Measurements from ENCODE around the gene ERCC6L2. TPM values are rescaled to one million over a fixed set of nuclear protein-coding genes. Genes with fewer than 3 reads are reported as not detected.

Gene ERCC6L2
- total RNA-seq, 1 experiment from 2014 or later = 39.7 TPM

DNA sequence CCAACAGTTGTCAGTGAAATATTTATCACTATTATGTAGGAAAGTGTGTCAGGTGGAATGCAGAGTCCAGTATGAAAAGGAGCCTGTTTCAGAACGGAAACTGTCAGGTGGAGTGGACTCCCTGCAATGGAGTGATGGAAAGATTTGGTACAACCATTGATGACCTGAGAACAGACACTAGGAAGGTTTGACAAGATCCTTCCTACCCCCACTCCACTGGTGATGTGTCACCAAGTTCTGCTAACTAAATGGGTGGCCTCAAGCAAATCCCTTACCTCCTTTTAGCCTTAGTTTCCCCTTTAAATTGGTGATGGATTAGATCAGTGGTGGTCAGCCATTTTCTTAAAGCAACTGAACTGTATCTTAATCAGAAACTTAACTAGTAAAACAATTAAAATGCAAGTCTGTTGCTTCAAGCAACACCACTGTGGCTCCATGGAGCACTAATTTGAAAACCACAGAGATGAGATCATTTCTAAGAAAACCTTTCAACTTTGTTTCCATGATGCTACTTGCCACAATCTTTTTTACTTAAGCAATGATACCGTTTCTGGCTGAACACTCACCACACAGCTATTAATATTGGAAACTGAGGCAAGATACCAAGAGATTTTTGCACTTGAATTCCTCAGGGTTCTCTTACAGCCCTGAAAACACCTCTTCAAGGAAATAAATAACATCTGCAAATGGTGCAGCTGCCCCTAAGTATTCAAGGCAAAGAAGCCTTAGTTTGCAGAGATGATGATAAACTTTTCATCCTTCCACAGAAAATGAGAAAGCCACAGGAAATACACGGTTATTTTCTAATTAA, 140.6 kb downstream of the ERCC6L2 start:
- no TSS peak for BruUV-seq (replicated peaks)
- DNase-seq (ENCODE audit: low read depth, low spot score) (no peak), ATAC-seq (no peak)
- Histone ChIP-seq H3K4me1 (ENCODE audit: control insufficient read depth, insufficient read depth, low read length) (no peaks in the 10 kb centered on the region), H3K9me3 (ENCODE audit: control insufficient read depth, insufficient read depth, low read depth, low read length) (no peaks in the 10 kb centered on the region), H3K27me3 (ENCODE audit: control insufficient read depth, insufficient read depth, low read length) (no peaks in the 10 kb centered on the region), H3K27ac (ENCODE audit: low read length) (no peak overlapping the region), H3K36me3 (ENCODE audit: control insufficient read depth, insufficient read depth, low read length) (no peaks in the 10 kb centered on the region), H3K4me3 (ENCODE audit: low read depth in 2 of 2, low read length in 2 of 2) (no peak overlapping the region)
- intact Hi-C loops (cut with micrococcal nuclease; ENCODE audit: unreplicated experiment) = no loop called here
- TF ChIP-seq, protein P1, sequence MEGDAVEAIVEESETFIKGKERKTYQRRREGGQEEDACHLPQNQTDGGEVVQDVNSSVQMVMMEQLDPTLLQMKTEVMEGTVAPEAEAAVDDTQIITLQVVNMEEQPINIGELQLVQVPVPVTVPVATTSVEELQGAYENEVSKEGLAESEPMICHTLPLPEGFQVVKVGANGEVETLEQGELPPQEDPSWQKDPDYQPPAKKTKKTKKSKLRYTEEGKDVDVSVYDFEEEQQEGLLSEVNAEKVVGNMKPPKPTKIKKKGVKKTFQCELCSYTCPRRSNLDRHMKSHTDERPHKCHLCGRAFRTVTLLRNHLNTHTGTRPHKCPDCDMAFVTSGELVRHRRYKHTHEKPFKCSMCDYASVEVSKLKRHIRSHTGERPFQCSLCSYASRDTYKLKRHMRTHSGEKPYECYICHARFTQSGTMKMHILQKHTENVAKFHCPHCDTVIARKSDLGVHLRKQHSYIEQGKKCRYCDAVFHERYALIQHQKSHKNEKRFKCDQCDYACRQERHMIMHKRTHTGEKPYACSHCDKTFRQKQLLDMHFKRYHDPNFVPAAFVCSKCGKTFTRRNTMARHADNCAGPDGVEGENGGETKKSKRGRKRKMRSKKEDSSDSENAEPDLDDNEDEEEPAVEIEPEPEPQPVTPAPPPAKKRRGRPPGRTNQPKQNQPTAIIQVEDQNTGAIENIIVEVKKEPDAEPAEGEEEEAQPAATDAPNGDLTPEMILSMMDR (IDR thresholded peaks at IDR 0.05) = no peak
- TF ChIP-seq TCF7L2 (IDR thresholded peaks at IDR 0.05; ENCODE audit: low read depth, low read length) = no peak
- TF ChIP-seq, protein P2, sequence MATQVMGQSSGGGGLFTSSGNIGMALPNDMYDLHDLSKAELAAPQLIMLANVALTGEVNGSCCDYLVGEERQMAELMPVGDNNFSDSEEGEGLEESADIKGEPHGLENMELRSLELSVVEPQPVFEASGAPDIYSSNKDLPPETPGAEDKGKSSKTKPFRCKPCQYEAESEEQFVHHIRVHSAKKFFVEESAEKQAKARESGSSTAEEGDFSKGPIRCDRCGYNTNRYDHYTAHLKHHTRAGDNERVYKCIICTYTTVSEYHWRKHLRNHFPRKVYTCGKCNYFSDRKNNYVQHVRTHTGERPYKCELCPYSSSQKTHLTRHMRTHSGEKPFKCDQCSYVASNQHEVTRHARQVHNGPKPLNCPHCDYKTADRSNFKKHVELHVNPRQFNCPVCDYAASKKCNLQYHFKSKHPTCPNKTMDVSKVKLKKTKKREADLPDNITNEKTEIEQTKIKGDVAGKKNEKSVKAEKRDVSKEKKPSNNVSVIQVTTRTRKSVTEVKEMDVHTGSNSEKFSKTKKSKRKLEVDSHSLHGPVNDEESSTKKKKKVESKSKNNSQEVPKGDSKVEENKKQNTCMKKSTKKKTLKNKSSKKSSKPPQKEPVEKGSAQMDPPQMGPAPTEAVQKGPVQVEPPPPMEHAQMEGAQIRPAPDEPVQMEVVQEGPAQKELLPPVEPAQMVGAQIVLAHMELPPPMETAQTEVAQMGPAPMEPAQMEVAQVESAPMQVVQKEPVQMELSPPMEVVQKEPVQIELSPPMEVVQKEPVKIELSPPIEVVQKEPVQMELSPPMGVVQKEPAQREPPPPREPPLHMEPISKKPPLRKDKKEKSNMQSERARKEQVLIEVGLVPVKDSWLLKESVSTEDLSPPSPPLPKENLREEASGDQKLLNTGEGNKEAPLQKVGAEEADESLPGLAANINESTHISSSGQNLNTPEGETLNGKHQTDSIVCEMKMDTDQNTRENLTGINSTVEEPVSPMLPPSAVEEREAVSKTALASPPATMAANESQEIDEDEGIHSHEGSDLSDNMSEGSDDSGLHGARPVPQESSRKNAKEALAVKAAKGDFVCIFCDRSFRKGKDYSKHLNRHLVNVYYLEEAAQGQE (IDR thresholded peaks at IDR 0.05; ENCODE audit: insufficient read depth in 1 of 2, low read depth in 2 of 2, low read length in 1 of 2) = no peak
- no peak for TF ChIP-seq POLR2AphosphoS5 (IDR thresholded peaks at IDR 0.05; ENCODE audit: low read depth, low read length)
- no peak for TF ChIP-seq SIN3A (IDR thresholded peaks at IDR 0.05; ENCODE audit: borderline replicate concordance, insufficient read depth, low read depth, low read length)
- CTCF ChIA-PET = no interaction called here
- POLR2A ChIA-PET = no interaction called here
- in situ Hi-C loops (cut with HindIII; ENCODE audit: low pct_unique_long_range_greater_than_20kb, low sequenced_read_pairs) = no loop called here
